ENCODE measurements around the gene EFNA5. TPM values are rescaled to one million over a fixed set of nuclear protein-coding genes. Genes with fewer than 3 reads are reported as not detected.
A peak's percentile ranks its signal among the peaks of the same experiment; 100 is the strongest.

EFNA5 gene
- total and polyA plus RNA-seq, 2 experiments from 2014 or later: 7.5 to 10.1 TPM

DNA sequence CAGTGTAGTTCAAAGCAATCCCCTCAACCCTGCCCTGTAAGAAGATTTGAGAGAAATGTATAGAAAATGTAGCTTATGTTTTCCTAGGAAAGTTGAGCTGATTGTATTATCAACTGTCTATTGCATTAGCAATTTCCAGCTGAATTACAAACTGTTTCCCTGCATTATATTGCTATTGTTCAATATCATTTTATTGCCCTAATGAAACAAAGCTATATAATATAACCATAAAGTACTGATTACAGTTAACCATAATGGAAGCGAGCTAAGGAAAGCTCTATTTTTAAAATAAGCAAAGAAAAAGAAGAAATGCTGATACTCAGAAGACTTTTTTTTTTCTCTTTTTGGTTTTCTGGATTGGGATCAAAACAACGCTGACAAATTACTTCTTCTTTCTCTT lies 228.3 kb downstream of the EFNA5 start:
- Mint-ChIP-seq H3K36me3 (ENCODE audit: low read depth) (peaks cover 4% of the 10 kb centered on the region; the same call in 1 of the 3 replicates), H3K4me1 (peaks cover 23% of the 10 kb centered on the region), H3K9me3 (no peaks in the 10 kb centered on the region), H3K4me3 (no peak overlapping the region), H3K27me3 (ENCODE audit: insufficient read depth, low read depth, poor library complexity) (no peaks in the 10 kb centered on the region), H3K27ac (peak overlapping the region; percentile 46; the same call in 1 of the 2 replicates)
- no peak overlapping the region for H3K4me3 ChIP-seq
- TF ChIP-seq ZNF114 (CRISPR knock-in tag; IDR thresholded peaks at IDR 0.05) (no peak), CTCF (conservative IDR thresholded peaks at IDR 0.05; ENCODE audit: low read depth in 2 of 2) (no peak), JUNB (IDR thresholded peaks at IDR 0.05; ENCODE audit: unreplicated experiment) (no peak), NANOG (IDR thresholded peaks at IDR 0.05; ENCODE audit: borderline replicate concordance) (no peak), EZH2phosphoT487 (IDR thresholded peaks at IDR 0.05; ENCODE audit: unreplicated experiment) (no peak), ZNF462 (CRISPR knock-in tag; IDR thresholded peaks at IDR 0.05) (no peak)
- TF ChIP-seq, protein P1, sequence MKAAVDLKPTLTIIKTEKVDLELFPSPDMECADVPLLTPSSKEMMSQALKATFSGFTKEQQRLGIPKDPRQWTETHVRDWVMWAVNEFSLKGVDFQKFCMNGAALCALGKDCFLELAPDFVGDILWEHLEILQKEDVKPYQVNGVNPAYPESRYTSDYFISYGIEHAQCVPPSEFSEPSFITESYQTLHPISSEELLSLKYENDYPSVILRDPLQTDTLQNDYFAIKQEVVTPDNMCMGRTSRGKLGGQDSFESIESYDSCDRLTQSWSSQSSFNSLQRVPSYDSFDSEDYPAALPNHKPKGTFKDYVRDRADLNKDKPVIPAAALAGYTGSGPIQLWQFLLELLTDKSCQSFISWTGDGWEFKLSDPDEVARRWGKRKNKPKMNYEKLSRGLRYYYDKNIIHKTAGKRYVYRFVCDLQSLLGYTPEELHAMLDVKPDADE (IDR thresholded peaks at IDR 0.05): no peak
- H3K4me2 ChIP-seq: no peak overlapping the region
- H3K27me3 ChIP-seq (ENCODE audit: insufficient read depth): no peaks in the 10 kb centered on the region
- no peak for ATAC-seq
- H2AFZ ChIP-seq: no peak overlapping the region
- H3K27ac ChIP-seq (ENCODE audit: low read depth): 0 out of 2 replicates have a peak overlapping the region, but pooled peaks have one; percentile 8
- H3K36me3 ChIP-seq (ENCODE audit: insufficient read depth): no peaks in the 10 kb centered on the region
- H4K20me1 ChIP-seq (replicated peaks; ENCODE audit: insufficient read depth): no peaks in the 10 kb centered on the region
- no peaks in the 10 kb centered on the region for H3K9me2 ChIP-seq (ENCODE audit: insufficient read depth)
- H3F3A ChIP-seq (replicated peaks; ENCODE audit: low read depth): no peaks in the 10 kb centered on the region
- no peak for DNase-seq (ENCODE audit: low spot score)
- H3K79me2 ChIP-seq (replicated peaks; ENCODE audit: insufficient read depth): no peaks in the 10 kb centered on the region
- peaks cover 20% of the 10 kb centered on the region; the same call in 1 of the 2 replicates for H3K4me1 ChIP-seq (ENCODE audit: insufficient read depth)
